Measurements from ENCODE around the gene TUBG1.

GRCh38 chr17:42585353-42585752 is 24.1 kb upstream of the TUBG1 start:
- TF ChIP-seq DPF2 (IDR thresholded peaks at IDR 0.05) (no peak), PHF8 (IDR thresholded peaks at IDR 0.05; ENCODE audit: borderline replicate concordance, low read length) (no peak), MYC (IDR thresholded peaks at IDR 0.05; ENCODE audit: low read depth, low read length) (no peak), MYC (CRISPR knock-in tag; IDR thresholded peaks at IDR 0.05; ENCODE audit: borderline replicate concordance, low read depth) (no peak), UBTF (IDR thresholded peaks at IDR 0.05; ENCODE audit: borderline replicate concordance in 1 of 2, low read depth in 2 of 2, low read length in 2 of 2) (no peak), RBBP5 (IDR thresholded peaks at IDR 0.05; ENCODE audit: borderline replicate concordance, insufficient read depth, low read length, poor library complexity, severe bottlenecking) (no peak), CBX8 (IDR thresholded peaks at IDR 0.05; ENCODE audit: borderline replicate concordance, extremely low read depth, low read depth, low read length, poor library complexity, severe bottlenecking) (no peak), ZNF316 (IDR thresholded peaks at IDR 0.05) (no peak), ZNF277 (CRISPR knock-in tag; IDR thresholded peaks at IDR 0.05; ENCODE audit: borderline replicate concordance) (no peak), ZBTB2 (IDR thresholded peaks at IDR 0.05) (no peak), NCOA2 (IDR thresholded peaks at IDR 0.05; ENCODE audit: partially characterized antibody in 2 of 2) (no peak)
